Measurements from ENCODE around the gene HUNK. TPM values are rescaled to one million over a fixed set of nuclear protein-coding genes. Genes with fewer than 3 reads are reported as not detected.
A peak's percentile ranks its signal among the peaks of the same experiment; 100 is the strongest.

Gene HUNK
- total and polyA plus RNA-seq, 2 of the 8 experiments (the other 6 are each of a cell fraction or from before 2014, with no cell fraction given) = 1.9 to 10.2 TPM

DNA sequence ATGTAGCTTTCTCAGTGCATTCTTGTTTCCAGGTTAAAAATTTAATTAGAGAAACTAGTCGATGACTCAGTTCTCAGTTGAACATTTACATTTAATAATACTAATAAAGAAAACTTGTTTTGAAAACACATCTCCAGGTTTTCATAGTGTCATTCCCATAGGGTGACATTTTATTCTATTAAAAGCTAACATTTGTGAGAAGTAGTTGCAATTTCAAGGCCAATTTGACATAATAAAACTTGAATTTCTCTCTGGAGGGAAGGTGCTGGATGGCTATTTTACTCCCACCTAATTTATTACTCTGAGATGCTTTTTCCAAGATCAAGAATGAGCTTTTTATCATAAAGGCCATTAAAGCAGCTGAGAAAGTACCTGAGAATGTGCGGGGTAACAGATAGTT lies 16.6 kb downstream of the HUNK start:
- Histone ChIP-seq H3K27me3 (replicated peaks in 1 of 4; ENCODE audit: control insufficient read depth in 3 of 4, extremely low read depth in 1 of 4, insufficient read depth in 3 of 4, low read length in 3 of 4) (no peaks in the 10 kb centered on the region), H3K4me1 (replicated peaks in 1 of 4; ENCODE audit: control insufficient read depth in 3 of 4, insufficient read depth in 4 of 4, low read length in 3 of 4) (peaks cover 7 to 12% (median 12%) of the 10 kb centered on the region in 4 experiments), H3K4ac (replicated peaks; ENCODE audit: insufficient read length, low read depth, low read length) (no peak overlapping the region), H3K56ac (replicated peaks; ENCODE audit: insufficient read length, low read depth, low read length) (no peak overlapping the region), H2BK12ac (ENCODE audit: low read depth, low read length) (no peak overlapping the region), H3K23me2 (ENCODE audit: low read depth, low read length) (no peaks in the 10 kb centered on the region), H4K8ac (ENCODE audit: extremely low read depth, insufficient read depth, low read length) (no peak overlapping the region), H4K91ac (replicated peaks; ENCODE audit: insufficient read length, low read length) (no peak overlapping the region), H2BK5ac (ENCODE audit: low read depth, low read length) (no peak overlapping the region), H2AK5ac (ENCODE audit: low read depth, low read length) (no peak overlapping the region), H3K27ac (ENCODE audit: low read depth, low read length) (no peak overlapping the region), H3K9ac (replicated peaks in 1 of 4; ENCODE audit: extremely low read depth in 1 of 4, low read depth in 3 of 4, low read length in 3 of 4) (no peak overlapping the region), H3K79me2 (ENCODE audit: control insufficient read depth in 1 of 2, insufficient read depth in 2 of 2, low read length in 2 of 2) (0 out of 4 replicates have a peak, but pooled peaks cover 0 to 7% of the 10 kb centered on the region in 2 experiments), H2AFZ (ENCODE audit: low read length) (no peak overlapping the region), H2BK20ac (ENCODE audit: low read length) (no peak overlapping the region), H3K36me3 (ENCODE audit: control insufficient read depth in 2 of 4, insufficient read depth in 4 of 4, low read length in 3 of 4) (no peaks in the 10 kb centered on the region), H3K18ac (ENCODE audit: extremely low read depth, low read length) (no peak overlapping the region), H2BK120ac (replicated peaks; ENCODE audit: low read depth, low read length) (no peak overlapping the region), H4K5ac (ENCODE audit: insufficient read length, low read depth, low read length) (no peak overlapping the region), H3K79me1 (ENCODE audit: low read depth, low read length) (0 out of 2 replicates have a peak, but pooled peaks cover 7% of the 10 kb centered on the region), H3K14ac (ENCODE audit: insufficient read length) (no peak overlapping the region), H3K4me3 (ENCODE audit: extremely low read depth in 1 of 4, insufficient read depth in 2 of 4, low read depth in 3 of 4, low read length in 4 of 4) (peak overlapping the region in 1 of 4 experiments; percentile 37; a peak in 1 of 8 replicates), H3K4me2 (ENCODE audit: insufficient read depth in 1 of 2, low read depth in 2 of 2, low read length in 2 of 2) (peak overlapping the region; percentile 52 to 56; a peak in 2 of 4 replicates), H3K23ac (ENCODE audit: insufficient read length) (no peak overlapping the region), H4K20me1 (replicated peaks in 1 of 2; ENCODE audit: control insufficient read depth in 1 of 2, insufficient read depth in 2 of 2, low read length in 2 of 2) (no peaks in the 10 kb centered on the region), H2BK15ac (ENCODE audit: low read length) (no peak overlapping the region), H3K9me3 (ENCODE audit: insufficient read depth in 2 of 2, low read depth in 1 of 2, low read length in 1 of 2) (no peaks in the 10 kb centered on the region)
- FAIRE-seq = no peak
- ChIA-PET CTCF (ENCODE audit: partially characterized antibody) (interaction anchor here (0.8 to 2.5 kb wide), 5 partner anchors 10 to 374 kb away, joined by 3 to 7 read pairs (median 4); partner anchors contain the start of gene HUNK), POLR2A (ENCODE audit: partially characterized antibody) (interaction anchor here (0.7 to 1.8 kb wide), 2 partner anchors 12 to 14 kb away, joined by 3 to 6 read pairs; no protein-coding TSS in a partner anchor)
- 80% methylated on average over 2 of the region's 2 CpGs; no CpG with 5 or more reads in 1 of the 2 experiments for WGBS, 2 experiments (ENCODE audit: extremely low coverage in 1 of 2, insufficient coverage in 1 of 2, insufficient read length in 1 of 2, insufficient replicate concordance in 2 of 2, low coverage in 1 of 2, low lambda C conversion rate in 2 of 2, missing lambda C conversion rate in 1 of 2)
- no peak for DNase-seq (ENCODE audit: low read depth in 1 of 2, low spot score in 2 of 2)
- TF ChIP-seq SAP30 (IDR thresholded peaks at IDR 0.05; ENCODE audit: insufficient read depth, insufficient replicate concordance, low read length) = no peak
- TF ChIP-seq, protein P1, sequence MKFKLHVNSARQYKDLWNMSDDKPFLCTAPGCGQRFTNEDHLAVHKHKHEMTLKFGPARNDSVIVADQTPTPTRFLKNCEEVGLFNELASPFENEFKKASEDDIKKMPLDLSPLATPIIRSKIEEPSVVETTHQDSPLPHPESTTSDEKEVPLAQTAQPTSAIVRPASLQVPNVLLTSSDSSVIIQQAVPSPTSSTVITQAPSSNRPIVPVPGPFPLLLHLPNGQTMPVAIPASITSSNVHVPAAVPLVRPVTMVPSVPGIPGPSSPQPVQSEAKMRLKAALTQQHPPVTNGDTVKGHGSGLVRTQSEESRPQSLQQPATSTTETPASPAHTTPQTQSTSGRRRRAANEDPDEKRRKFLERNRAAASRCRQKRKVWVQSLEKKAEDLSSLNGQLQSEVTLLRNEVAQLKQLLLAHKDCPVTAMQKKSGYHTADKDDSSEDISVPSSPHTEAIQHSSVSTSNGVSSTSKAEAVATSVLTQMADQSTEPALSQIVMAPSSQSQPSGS (IDR thresholded peaks at IDR 0.05; ENCODE audit: low read length) = no peak
